AG04449 (cell line): ENCODE measurements around the gene ZBTB26.

Source experiments
- CTCF ChIA-PET: fragments of 350-600 bp; formaldehyde crosslinking; extraction: SDS; loops from one replicate; lab custom pipeline; 2021; ENCODE audit warnings: antibody characterized with exemption; lab: Yijun Ruan, JAX
- POLR2A ChIA-PET: fragments of 400-600, 350-600 bp; formaldehyde crosslinking; extraction: SDS; loops from one replicate; lab custom pipeline; 2020; ENCODE audit warnings: antibody characterized with exemption, inconsistent platforms; lab: Yijun Ruan, JAX
- DNase-seq: peaks from one replicate; pipeline ENCODE4 v3.0.0-alpha.2; 2010; ENCODE audit warnings: low read depth, low spot score
- H3K4me3 ChIP-seq: 2 replicates; pipeline ENCODE4 v1.5.1; 2011; ENCODE audit warnings: low read depth, mild to moderate bottlenecking, control low read depth, low read length
- CTCF ChIP-seq: IDR thresholded peaks from one replicate; pipeline ENCODE4 v1.5.1; 2011; ENCODE audit warnings: mild to moderate bottlenecking, moderate library complexity, low read length, control low read depth, inconsistent platforms; ENCODE audit not compliant: insufficient read depth; ENCODE audit errors: missing control alignments

Gene ZBTB26

GRCh38 chr9:122954253-122954691 is 23.0 kb upstream of the ZBTB26 start:
- TF ChIP-seq CTCF, result no peak
- POLR2A ChIA-PET, result interaction anchor here (0.8 kb wide), 1 partner anchor 14 kb away, joined by 3 read pairs; the partner anchor contains the start of gene RABGAP1
- CTCF ChIA-PET, result interaction anchor here (1.0 to 1.7 kb wide), 2 partner anchors 10 to 395 kb away, joined by 3 to 4 read pairs; no protein-coding TSS in a partner anchor
- no peak overlapping the region for H3K4me3 ChIP-seq
- no peak for DNase-seq

- no peak overlapping the region for H3K4me3 ChIP-seq
- TF ChIP-seq CTCF, result no peak
- POLR2A ChIA-PET, result no interaction called here
- DNase-seq, result no peak
- CTCF ChIA-PET, result interaction anchor here (2.0 kb wide), 1 partner anchor 40 kb away, joined by 5 read pairs; no protein-coding TSS in a partner anchor
Observed at GRCh38 chr9:122951056-122951455, 19.7 kb upstream of the ZBTB26 start.

- ChIA-PET CTCF (no interaction called here), POLR2A (no interaction called here)
- TF ChIP-seq CTCF, result no peak
- no peak overlapping the region for H3K4me3 ChIP-seq
- no peak for DNase-seq
Observed at GRCh38 chr9:122950263-122950662, 19.0 kb upstream of the ZBTB26 start.

- ChIA-PET CTCF (no interaction called here), POLR2A (no interaction called here)
- no peak for TF ChIP-seq CTCF
- no peak for DNase-seq
- H3K4me3 ChIP-seq, result no peak overlapping the region
Observed at GRCh38 chr9:122949696-122950095, 18.4 kb upstream of the ZBTB26 start.

GRCh38 chr9:122948313-122948712 is 17.0 kb upstream of the ZBTB26 start:
- DNase-seq, result no peak
- TF ChIP-seq CTCF, result no peak
- CTCF ChIA-PET, result no interaction called here
- POLR2A ChIA-PET, result no interaction called here
- H3K4me3 ChIP-seq, result no peak overlapping the region

GRCh38 chr9:122946461-122947005 is 15.2 kb upstream of the ZBTB26 start:
- no peak overlapping the region for H3K4me3 ChIP-seq
- no peak for TF ChIP-seq CTCF
- ChIA-PET POLR2A (no interaction called here), CTCF (interaction anchor here (1.4 to 1.9 kb wide), 2 partner anchors 15 to 45 kb away, joined by 4 to 8 read pairs; no protein-coding TSS in a partner anchor)
- no peak for DNase-seq
